ENCODE data around the gene KRT74. TPM values are rescaled to one million over a fixed set of nuclear protein-coding genes. Genes with fewer than 3 reads are reported as not detected.

The KRT74 gene
- total and polyA plus RNA-seq, 10 donors = not detected

GRCh38 chr12:52525661-52526499 is 47.8 kb downstream of the KRT74 start:
- WGBS, 5 donors = 76 to 90% (median 79%) methylated on average over 11 to 13 of the region's 13 CpGs
- intact Hi-C loops (cut with DNase I; ENCODE audit: low total_unique reads) = no loop called here
- H3K4me3 ChIP-seq = no peak overlapping the region
- H3K27me3 ChIP-seq (replicated peaks in 1 of 7) = peaks cover 0 to 10% (median 0%) of the 10 kb centered on the region in 7 donors
- no peaks in the 10 kb centered on the region for H3K36me3 ChIP-seq
- DNase-seq = no peak
- no peaks in the 10 kb centered on the region for H3K9me3 ChIP-seq
- TF ChIP-seq POLR2AphosphoS5 (IDR thresholded peaks at IDR 0.05) (no peak), POLR2A (IDR thresholded peaks at IDR 0.05) (no peak), CTCF (IDR thresholded peaks at IDR 0.05 in 8 of 11, conservative IDR thresholded peaks at IDR 0.05 in 3 of 11) (no peak)
- H3K4me1 ChIP-seq = no peaks in the 10 kb centered on the region
- no peak overlapping the region for H3K27ac ChIP-seq

- Histone ChIP-seq H3K4me1 (no peaks in the 10 kb centered on the region), H3K27me3 (replicated peaks in 1 of 7) (peaks cover 0 to 15% (median 0%) of the 10 kb centered on the region in 7 donors), H3K27ac (no peak overlapping the region), H3K9me3 (no peaks in the 10 kb centered on the region), H3K4me3 (no peak overlapping the region), H3K36me3 (no peaks in the 10 kb centered on the region)
- WGBS, 5 donors = 69 to 88% (median 79%) methylated on average over 5 of the region's 5 CpGs
- intact Hi-C loops (cut with DNase I; ENCODE audit: low total_unique reads) = no loop called here
- TF ChIP-seq CTCF (IDR thresholded peaks at IDR 0.05 in 8 of 11, conservative IDR thresholded peaks at IDR 0.05 in 3 of 11) (no peak), POLR2AphosphoS5 (IDR thresholded peaks at IDR 0.05) (no peak), POLR2A (IDR thresholded peaks at IDR 0.05) (no peak)
- DNase-seq = no peak
Observed at GRCh38 chr12:52524898-52525591, 48.6 kb downstream of the KRT74 start.

- TF ChIP-seq POLR2AphosphoS5 (IDR thresholded peaks at IDR 0.05) (no peak), POLR2A (IDR thresholded peaks at IDR 0.05) (no peak), CTCF (IDR thresholded peaks at IDR 0.05 in 8 of 11, conservative IDR thresholded peaks at IDR 0.05 in 3 of 11) (no peak)
- Histone ChIP-seq H3K4me3 (no peak overlapping the region), H3K36me3 (no peaks in the 10 kb centered on the region), H3K4me1 (no peaks in the 10 kb centered on the region), H3K9me3 (no peaks in the 10 kb centered on the region), H3K27me3 (replicated peaks in 1 of 7) (peaks cover 0 to 15% (median 0%) of the 10 kb centered on the region in 7 donors), H3K27ac (no peak overlapping the region)
- WGBS, 5 donors = 64 to 79% (median 78%) methylated on average over 4 to 6 of the region's 6 CpGs
- intact Hi-C loops (cut with DNase I; ENCODE audit: low total_unique reads) = no loop called here
- no peak for DNase-seq
Observed at GRCh38 chr12:52524241-52524897, 49.3 kb downstream of the KRT74 start.
